NCI-H82 treated with DMSO at 0.1 percent for 48 hours (cell line): ENCODE results near the gene PRPSAP2.

Experiments used
- DNase-seq: peaks from one replicate; lab custom pipeline; 2025; ENCODE audit not compliant: unreplicated experiment; lab: John Stamatoyannopoulos, UW

Gene PRPSAP2

GRCh38 chr17:18960803-18961511, 103.0 kb downstream of the PRPSAP2 start:
- peak; percentile 41 for DNase-seq

DNA sequence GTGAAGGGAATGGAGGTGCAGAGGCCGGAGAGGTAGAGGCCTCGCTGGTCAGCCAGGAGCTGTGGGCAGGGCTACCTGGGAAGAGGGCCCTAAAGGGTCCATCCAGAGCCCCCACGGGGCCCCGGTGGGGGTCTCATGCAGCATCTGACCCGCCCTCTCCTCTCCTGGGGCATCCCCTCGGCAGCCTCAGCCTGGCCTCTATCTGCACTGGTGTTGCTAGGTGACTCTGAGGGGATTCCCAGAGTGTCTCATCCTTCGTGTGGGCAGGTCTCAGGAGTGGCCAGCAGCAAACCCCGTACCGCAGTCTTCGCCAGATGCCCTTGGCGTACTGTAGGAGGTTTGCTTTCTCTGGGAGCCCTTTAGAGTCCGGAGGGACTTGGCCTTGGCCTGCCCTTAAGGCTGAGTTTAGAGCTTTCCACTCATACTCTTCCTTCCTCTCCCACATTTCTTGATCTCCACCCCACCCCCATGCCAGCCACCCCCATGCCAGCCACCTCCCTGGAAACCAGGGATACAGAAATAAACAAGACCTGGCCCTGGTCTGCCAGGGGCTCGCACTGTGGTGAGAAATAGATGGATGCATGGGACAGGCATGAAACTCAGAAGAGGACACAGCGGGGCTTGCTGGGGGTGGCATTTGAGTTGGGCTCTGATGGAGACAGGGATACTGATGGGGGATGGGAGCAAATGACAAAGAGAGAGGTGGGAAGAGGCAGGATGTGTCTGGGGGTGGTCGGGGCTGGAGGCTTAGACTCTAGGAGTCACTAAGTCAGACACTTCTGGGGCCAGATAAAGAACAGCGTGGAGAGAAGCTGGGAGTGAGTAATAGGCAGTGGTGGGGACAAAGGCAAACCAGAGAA, 103.9 kb downstream of the PRPSAP2 start:
- no peak for DNase-seq

- DNase-seq, result no peak
Measured at GRCh38 chr17:18962494-18962815, 104.5 kb downstream of the PRPSAP2 start.

- DNase-seq, result no peak
Measured at GRCh38 chr17:18963126-18964017, 105.4 kb downstream of the PRPSAP2 start.

DNA sequence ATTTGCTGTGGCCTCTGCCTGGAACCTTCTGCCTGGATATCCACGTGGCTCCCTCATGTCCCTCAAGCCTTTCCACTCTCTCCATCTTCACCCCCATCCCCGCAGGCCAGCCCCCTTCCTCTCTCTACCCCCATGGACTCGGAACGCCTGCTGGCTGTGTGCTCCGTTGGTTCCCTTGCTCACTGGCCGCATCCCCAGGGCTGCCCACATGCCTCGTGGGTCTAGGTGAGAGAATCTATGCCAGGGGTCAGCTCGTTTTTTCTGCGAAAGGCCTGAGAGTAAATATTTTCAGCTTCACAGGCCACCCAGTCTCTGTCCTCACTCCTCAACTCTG, 106.1 kb downstream of the PRPSAP2 start:
- DNase-seq, result no peak

- DNase-seq, result no peak
Measured at GRCh38 chr17:18964550-18964949, 106.6 kb downstream of the PRPSAP2 start.

DNA sequence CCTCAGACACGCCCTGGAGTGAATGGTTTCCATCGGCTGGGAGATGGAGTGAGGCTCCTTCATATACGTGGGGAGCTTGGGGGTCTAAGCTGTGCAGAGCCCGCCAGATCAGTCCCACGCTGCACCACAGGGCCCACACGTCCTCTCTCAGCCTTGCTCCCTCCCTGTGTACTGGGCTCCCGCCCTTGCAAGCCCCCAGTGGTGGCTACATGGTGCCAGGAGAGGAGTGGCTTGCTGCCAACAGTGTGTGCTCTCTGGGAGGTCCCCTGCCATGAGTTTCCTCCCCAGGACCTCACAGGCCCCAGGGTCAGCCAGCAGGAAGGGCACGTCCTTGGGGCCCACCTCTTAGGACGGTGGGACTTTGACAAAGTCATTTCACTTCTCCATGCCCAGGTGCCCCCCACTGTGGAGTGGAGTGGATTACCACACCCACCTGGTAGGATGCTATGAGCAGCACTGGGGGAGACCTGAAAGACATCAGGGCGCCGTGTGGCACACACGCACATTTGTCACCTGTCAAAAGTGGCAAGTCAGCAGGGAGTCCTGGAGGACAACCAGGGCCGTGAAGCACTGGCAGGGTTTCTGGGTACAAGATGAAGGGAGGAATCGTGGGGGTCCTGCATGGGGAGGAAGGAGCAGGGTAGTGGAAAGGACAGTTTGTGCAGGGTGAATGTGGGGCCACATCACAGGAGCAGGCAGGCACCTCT, 107.8 kb downstream of the PRPSAP2 start:
- no peak for DNase-seq

DNA sequence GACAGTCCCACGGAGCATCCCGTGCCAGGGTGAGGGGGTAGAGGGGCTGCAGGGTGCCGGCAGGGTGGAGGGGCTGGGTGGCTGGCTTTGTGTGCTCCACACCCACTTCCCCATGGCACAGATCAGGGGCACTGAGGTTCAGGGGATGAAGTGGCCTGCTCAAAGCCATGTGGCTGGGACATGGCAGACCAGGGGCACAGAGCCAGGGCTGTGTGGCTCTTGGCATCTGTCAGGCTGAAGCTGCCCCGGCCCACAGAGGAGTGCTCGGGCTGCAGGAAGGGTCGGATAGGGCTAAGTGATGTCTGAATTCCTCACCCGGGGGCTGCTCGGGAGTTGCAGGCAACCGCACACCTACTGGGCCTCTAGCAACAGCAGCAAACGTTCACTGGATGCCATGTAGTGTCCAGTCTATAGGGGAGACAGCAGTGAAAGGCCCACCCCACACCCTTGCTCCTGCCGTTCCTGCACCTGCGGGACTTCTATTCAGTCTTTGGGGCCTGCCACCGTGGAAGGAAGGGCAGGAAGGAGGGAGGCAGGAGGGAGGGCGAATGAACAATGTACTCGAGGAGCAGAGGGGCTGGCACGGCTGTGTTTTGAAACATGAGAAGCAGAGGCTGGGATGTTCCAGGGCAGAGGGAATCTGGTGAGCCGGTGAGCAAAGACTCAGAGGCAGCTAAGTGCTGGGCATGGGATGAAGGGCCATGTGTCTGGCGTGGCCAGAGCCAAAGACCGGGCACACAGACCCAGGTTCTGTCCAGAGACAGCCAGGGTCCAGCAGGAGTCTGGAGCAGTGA, 109.1 kb downstream of the PRPSAP2 start:
- DNase-seq, result no peak

- DNase-seq, result no peak
Measured at GRCh38 chr17:18967916-18968315, 110.0 kb downstream of the PRPSAP2 start.

- no peak for DNase-seq
Measured at GRCh38 chr17:18968345-18968744, 110.4 kb downstream of the PRPSAP2 start.

DNA sequence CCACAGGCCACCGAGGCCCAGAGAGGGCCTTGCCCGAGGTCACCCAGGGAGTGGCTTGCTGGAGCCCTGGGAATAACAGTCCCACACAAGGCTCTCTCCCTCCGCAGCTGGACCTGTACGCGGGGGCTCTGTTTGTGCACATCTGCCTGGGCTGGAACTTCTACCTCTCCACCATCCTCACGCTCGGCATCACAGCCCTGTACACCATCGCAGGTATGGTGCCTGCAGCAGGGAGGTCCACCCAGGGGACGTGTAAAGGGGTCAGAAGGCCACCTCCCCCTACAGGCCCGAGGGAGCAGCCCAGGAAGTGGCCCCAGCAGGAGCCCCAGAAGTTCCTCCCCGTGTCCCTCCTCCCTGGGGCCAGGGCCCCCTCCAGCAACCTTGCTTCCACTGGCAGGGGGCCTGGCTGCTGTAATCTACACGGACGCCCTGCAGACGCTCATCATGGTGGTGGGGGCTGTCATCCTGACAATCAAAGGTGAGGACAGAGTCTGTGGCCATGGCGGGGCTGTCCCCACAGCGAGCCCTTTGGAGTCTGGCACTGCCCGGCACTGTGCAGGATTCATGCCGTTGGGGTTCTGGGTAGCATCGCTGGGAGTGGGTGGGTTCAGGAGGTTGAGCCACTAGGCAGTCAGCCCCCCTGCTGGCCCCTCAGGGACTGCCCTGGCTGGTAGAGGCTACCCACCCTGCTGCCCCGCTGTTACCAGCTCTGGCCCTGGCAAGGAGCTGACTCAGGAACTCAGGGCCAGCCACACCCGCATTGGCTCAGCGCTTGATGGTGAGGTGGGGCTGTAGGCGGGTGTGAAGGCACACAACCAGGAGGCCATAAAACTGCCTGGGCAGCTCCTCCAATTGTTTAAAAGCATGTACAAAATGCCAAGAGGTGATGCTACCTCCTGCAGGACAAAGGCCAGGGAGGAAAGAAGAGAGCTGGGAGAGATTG, 111.3 kb downstream of the PRPSAP2 start:
- DNase-seq, result no peak

GRCh38 chr17:18970582-18971480, 112.9 kb downstream of the PRPSAP2 start:
- no peak for DNase-seq

- DNase-seq, result no peak
Measured at GRCh38 chr17:18971801-18972200, 113.9 kb downstream of the PRPSAP2 start.

DNA sequence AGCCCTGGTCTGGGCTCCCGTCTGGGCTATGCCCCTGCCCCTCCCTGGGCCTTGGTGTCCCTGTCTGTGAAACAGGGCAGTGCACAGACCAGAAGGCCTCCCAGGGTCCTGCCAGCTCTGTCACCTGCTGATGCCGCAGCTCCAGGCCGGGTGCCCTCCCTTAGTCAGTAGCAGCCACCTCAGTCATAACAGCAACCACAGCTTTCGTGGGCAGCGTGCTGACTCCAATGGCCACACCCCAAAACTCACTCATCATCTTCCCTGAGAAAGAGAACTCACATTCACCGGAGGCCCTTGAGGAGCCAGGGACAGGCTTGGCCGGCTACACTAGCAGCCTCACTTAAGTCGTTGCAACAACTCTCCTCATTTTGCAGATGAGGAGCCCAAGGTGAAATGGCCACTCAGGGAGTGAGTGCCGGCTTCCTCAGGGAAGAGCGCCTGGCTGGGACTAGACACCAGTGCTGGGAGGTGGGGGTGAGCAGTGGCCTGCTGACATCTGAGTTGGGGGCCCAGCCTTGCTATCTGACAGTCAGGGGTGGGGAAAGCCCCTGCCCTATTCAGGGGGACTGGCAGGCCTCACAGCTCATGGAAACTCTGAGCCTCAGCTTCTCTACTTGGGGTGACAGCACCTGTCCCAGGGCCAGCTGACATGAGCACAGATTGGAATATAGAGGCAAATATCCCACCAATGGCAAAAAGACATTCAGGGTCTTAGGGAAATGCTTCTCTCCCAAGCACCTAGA, 116.6 kb downstream of the PRPSAP2 start:
- DNase-seq, result no peak

- no peak for DNase-seq
Measured at GRCh38 chr17:18975597-18975996, 117.7 kb downstream of the PRPSAP2 start.

DNA sequence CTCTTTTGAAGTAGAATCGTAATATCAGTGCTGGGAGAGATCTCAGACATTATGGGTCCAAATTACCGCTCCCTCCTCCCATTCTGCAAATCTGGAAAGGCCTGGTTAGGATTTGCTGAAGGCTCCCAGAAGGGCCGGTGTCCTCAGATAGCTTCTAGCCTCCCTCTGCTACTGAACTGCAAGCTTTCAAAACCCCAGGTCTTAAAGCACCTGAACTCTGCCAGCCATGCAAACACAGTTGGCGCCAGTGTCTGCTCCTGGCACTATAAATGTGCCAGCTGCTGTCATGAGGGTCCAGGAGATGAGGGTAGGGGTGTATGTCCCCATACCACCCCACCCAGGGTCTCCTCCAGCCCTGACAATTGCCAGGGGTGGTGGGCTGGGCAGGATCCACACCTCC, 118.3 kb downstream of the PRPSAP2 start:
- no peak for DNase-seq

DNA sequence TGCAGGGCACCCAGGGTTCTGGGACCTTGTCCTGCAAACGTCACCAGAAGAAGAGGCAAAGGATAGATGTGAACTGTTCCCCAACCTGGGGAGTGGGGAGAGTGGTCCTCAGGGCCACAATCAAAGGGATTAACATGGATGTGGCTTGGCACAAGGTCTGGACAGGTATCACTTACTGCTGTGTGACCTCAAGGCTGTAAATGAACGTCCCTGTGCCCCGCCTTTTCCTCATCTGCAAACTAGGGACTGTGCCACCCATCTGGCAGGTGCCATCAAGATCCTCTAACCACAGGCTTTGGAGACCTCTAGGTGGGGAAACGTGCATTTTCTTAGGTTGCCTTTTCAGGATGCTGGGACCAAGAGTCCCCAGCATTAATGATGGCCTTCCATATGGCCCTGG, 119.1 kb downstream of the PRPSAP2 start:
- DNase-seq, result no peak
